Vagina (tissue), 2 donors: ENCODE measurements around the gene TCEANC2. TPM values are rescaled to one million over a fixed set of nuclear protein-coding genes. Genes with fewer than 3 reads are reported as not detected.
"Not testable (repeated sequence)": the region's sequence is repeated elsewhere in the genome, so short reads cannot be mapped to it uniquely, and the experiment has no call there.

ENCODE experiments used
- DNase-seq, 2 donors: peaks; one replicate each; pipeline ENCODE4 v3.0.0-alpha.2; 2017; ENCODE audit errors: extremely low spot score in 2 of 2
- H3K27ac ChIP-seq: fragments of 200-600 bp; sonication (generic); one replicate; pipeline ENCODE4 v1.5.1; 2019
- H3K27me3 ChIP-seq: fragments of 200-600 bp; sonication (generic); one replicate; pipeline ENCODE4 v1.5.1; 2019
- H3K36me3 ChIP-seq, 2 donors: fragments of 200-600 bp; sonication (generic); one replicate each; pipeline ENCODE4 v1.5.1; 2017 to 2019
- H3K4me1 ChIP-seq: fragments of 200-600 bp; sonication (generic); one replicate; pipeline ENCODE4 v1.5.1; 2019
- H3K4me3 ChIP-seq, 2 donors: fragments of 200-600 bp; sonication (generic); 1 replicate in 1 of 2; 2 replicates in 1 of 2; pipeline ENCODE4 v1.5.1; 2016 to 2019
- H3K9me3 ChIP-seq: fragments of 200-600 bp; sonication (generic); one replicate; pipeline ENCODE4 v1.5.1; 2019
- CTCF ChIP-seq, 3 experiments: fragments of 450-650 bp in 2 of 3; fragments of 200-600 bp in 1 of 3; sonication (generic) in 1 of 3; IDR thresholded peaks; one replicate each; pipeline ENCODE4 v1.5.1; 2017 to 2019; ENCODE audit warnings: antibody characterized with exemption in 3 of 3, mild to moderate bottlenecking in 2 of 3, moderate library complexity in 2 of 3
- POLR2A ChIP-seq, 2 donors: fragments of 450-650 bp; IDR thresholded peaks; one replicate each; pipeline ENCODE4 v1.6.1; 2017; ENCODE audit warnings: antibody characterized with exemption in 2 of 2, mild to moderate bottlenecking in 2 of 2, moderate library complexity in 2 of 2
- POLR2AphosphoS5 ChIP-seq, 2 donors: sonication (generic); formaldehyde crosslinking; IDR thresholded peaks; one replicate each; pipeline ENCODE4 v1.9.0; 2017; ENCODE audit warnings: antibody characterized with exemption in 2 of 2, mild to moderate bottlenecking in 2 of 2, low read depth in 1 of 2; ENCODE audit not compliant: insufficient read depth in 1 of 2
- intact Hi-C: fragments of 100-400 bp; cut with DNase I; formaldehyde crosslinking; loops from one replicate; pipeline ENCODE4 v1.15.1; 2023
- total RNA-seq: library from RNA; depleted of rRNA; stranded (reverse); fragments of >200 nt; gene quantifications from one replicate; pipeline ENCODE4 v1.2.3, GENCODE V29; 2016

TCEANC2 gene
- total RNA-seq, 1 donor from 2014 or later = 4.7 TPM

- Histone ChIP-seq H3K27me3 (no peaks in the 10 kb centered on the region), H3K4me1 (no peaks in the 10 kb centered on the region), H3K4me3 (no peak within 1 kb of the TSS), H3K9me3 (no peaks in the 10 kb centered on the region), H3K27ac (no peak within 1 kb of the TSS), H3K36me3 (no peaks in the 10 kb centered on the region)
- no peak for TF ChIP-seq POLR2AphosphoS5 (IDR thresholded peaks at IDR 0.05; ENCODE audit: insufficient read depth in 1 of 2, low read depth in 1 of 2)
- TF ChIP-seq CTCF (IDR thresholded peaks at IDR 0.05) = no peak
- no peak for TF ChIP-seq POLR2A (IDR thresholded peaks at IDR 0.05)
- intact Hi-C loops = no loop called here
- no peak for DNase-seq
Observed at GRCh38 chr1:54017979-54018378, 35.4 kb upstream of the TCEANC2 start, which contains the start of gene LDLRAD1. Gene LDLRAD1, minus strand, starts transcription at chr1:54018186. Its CDS starts 74 bp downstream, at chr1:54018112.

- H3K27me3 ChIP-seq = no peaks in the 10 kb centered on the region
- intact Hi-C loops = no loop called here
- no peak overlapping the region for H3K4me3 ChIP-seq
- TF ChIP-seq POLR2A (IDR thresholded peaks at IDR 0.05) (no peak), POLR2AphosphoS5 (IDR thresholded peaks at IDR 0.05; ENCODE audit: insufficient read depth in 1 of 2, low read depth in 1 of 2) (no peak), CTCF (IDR thresholded peaks at IDR 0.05) (no peak)
- no peak for DNase-seq
- H3K9me3 ChIP-seq = no peaks in the 10 kb centered on the region
- no peaks in the 10 kb centered on the region for H3K4me1 ChIP-seq
- H3K36me3 ChIP-seq = no peaks in the 10 kb centered on the region
- no peak overlapping the region for H3K27ac ChIP-seq
Observed at GRCh38 chr1:54018635-54019034, 34.8 kb upstream of the TCEANC2 start.

GRCh38 chr1:54019562-54020176, 33.7 kb upstream of the TCEANC2 start:
- H3K36me3 ChIP-seq, H3K9me3 ChIP-seq, H3K4me3 ChIP-seq, intact Hi-C loops, DNase-seq, H3K27me3 ChIP-seq, H3K27ac ChIP-seq, H3K4me1 ChIP-seq: not testable (repeated sequence)

GRCh38 chr1:54024358-54024757, 29.1 kb upstream of the TCEANC2 start:
- H3K4me1 ChIP-seq = no peaks in the 10 kb centered on the region
- intact Hi-C loops = no loop called here
- H3K27me3 ChIP-seq = no peaks in the 10 kb centered on the region
- no peak overlapping the region for H3K4me3 ChIP-seq
- TF ChIP-seq POLR2AphosphoS5 (IDR thresholded peaks at IDR 0.05; ENCODE audit: insufficient read depth in 1 of 2, low read depth in 1 of 2) = no peak
- no peak for TF ChIP-seq CTCF (IDR thresholded peaks at IDR 0.05)
- no peak for TF ChIP-seq POLR2A (IDR thresholded peaks at IDR 0.05)
- no peaks in the 10 kb centered on the region for H3K36me3 ChIP-seq
- H3K9me3 ChIP-seq = no peaks in the 10 kb centered on the region
- H3K27ac ChIP-seq = no peak overlapping the region
- no peak for DNase-seq

- H3K4me1 ChIP-seq, DNase-seq, H3K27me3 ChIP-seq, H3K27ac ChIP-seq, H3K9me3 ChIP-seq, intact Hi-C loops, H3K4me3 ChIP-seq, H3K36me3 ChIP-seq: not testable (repeated sequence)
Observed at GRCh38 chr1:54024811-54025210, 28.6 kb upstream of the TCEANC2 start.

- DNase-seq = no peak
- no peak for TF ChIP-seq POLR2AphosphoS5 (IDR thresholded peaks at IDR 0.05; ENCODE audit: insufficient read depth in 1 of 2, low read depth in 1 of 2)
- no peak for TF ChIP-seq POLR2A (IDR thresholded peaks at IDR 0.05)
- no peak for TF ChIP-seq CTCF (IDR thresholded peaks at IDR 0.05)
- H3K4me3 ChIP-seq = no peak overlapping the region
- intact Hi-C loops = no loop called here
- peaks cover 0 to 20% of the 10 kb centered on the region in 2 donors for H3K36me3 ChIP-seq
- H3K9me3 ChIP-seq = no peaks in the 10 kb centered on the region
- no peak overlapping the region for H3K27ac ChIP-seq
- H3K27me3 ChIP-seq = no peaks in the 10 kb centered on the region
- no peaks in the 10 kb centered on the region for H3K4me1 ChIP-seq
Observed at GRCh38 chr1:54027848-54028247, 25.6 kb upstream of the TCEANC2 start.
